ENCODE results near the gene CPLX4. TPM values are rescaled to one million over a fixed set of nuclear protein-coding genes. Genes with fewer than 3 reads are reported as not detected.

Gene CPLX4
- total RNA-seq, 2 experiments from 2014 or later = not detected

- Mint-ChIP-seq H3K27ac (no peak overlapping the region), H3K36me3 (ENCODE audit: low read depth) (peaks cover 87% of the 10 kb centered on the region), H3K9me3 (no peaks in the 10 kb centered on the region), H3K4me3 (no peak overlapping the region), H3K4me1 (ENCODE audit: low read depth) (no peaks in the 10 kb centered on the region), H3K27me3 (no peaks in the 10 kb centered on the region)
- intact Hi-C loops (cut with DNase I, micrococcal nuclease) = no loop called here
- POLR2A ChIA-PET = no interaction called here
- H3K4me3 ChIP-seq (ENCODE audit: low read length) = no peak overlapping the region
- CTCF ChIA-PET = no interaction called here
- DNase-seq = no peak
- no peak for TF ChIP-seq CTCF (IDR thresholded peaks at IDR 0.05)
- H3K4me1 ChIP-seq (ENCODE audit: insufficient read depth, low read length) = no peaks in the 10 kb centered on the region
- no peak for ATAC-seq (ENCODE audit: poor library complexity)
- no peaks in the 10 kb centered on the region for H3K27me3 ChIP-seq (ENCODE audit: control insufficient read depth in 1 of 2, insufficient read depth in 2 of 2, low read length in 2 of 2)
- no peaks in the 10 kb centered on the region for H3K9me3 ChIP-seq (ENCODE audit: control insufficient read depth in 1 of 2, insufficient read depth in 1 of 2, low read length in 2 of 2)
- peaks cover 58% of the 10 kb centered on the region for H3K36me3 ChIP-seq (ENCODE audit: insufficient read depth, low read length)
- H3K27ac ChIP-seq (ENCODE audit: low read depth in 1 of 2, low read length in 2 of 2) = no peak overlapping the region
Measured at GRCh38 chr18:59332986-59333385, 14.5 kb upstream of the CPLX4 start.

- DNase-seq = no peak
- Mint-ChIP-seq H3K36me3 (ENCODE audit: low read depth) (peaks cover 60% of the 10 kb centered on the region), H3K4me3 (no peak overlapping the region), H3K9me3 (no peaks in the 10 kb centered on the region), H3K27me3 (no peaks in the 10 kb centered on the region), H3K27ac (no peak overlapping the region), H3K4me1 (ENCODE audit: low read depth) (no peaks in the 10 kb centered on the region)
- CTCF ChIA-PET = no interaction called here
- intact Hi-C loops (cut with DNase I, micrococcal nuclease) = no loop called here
- no peaks in the 10 kb centered on the region for H3K4me1 ChIP-seq (ENCODE audit: insufficient read depth, low read length)
- no peak overlapping the region for H3K4me3 ChIP-seq (ENCODE audit: low read length)
- H3K36me3 ChIP-seq (ENCODE audit: insufficient read depth, low read length) = peaks cover 44% of the 10 kb centered on the region
- no peak for TF ChIP-seq CTCF (IDR thresholded peaks at IDR 0.05)
- POLR2A ChIA-PET = no interaction called here
- H3K27ac ChIP-seq (ENCODE audit: low read depth in 1 of 2, low read length in 2 of 2) = no peak overlapping the region
- no peaks in the 10 kb centered on the region for H3K27me3 ChIP-seq (ENCODE audit: control insufficient read depth in 1 of 2, insufficient read depth in 2 of 2, low read length in 2 of 2)
- ATAC-seq (ENCODE audit: poor library complexity) = no peak
- no peaks in the 10 kb centered on the region for H3K9me3 ChIP-seq (ENCODE audit: control insufficient read depth in 1 of 2, insufficient read depth in 1 of 2, low read length in 2 of 2)
Measured at GRCh38 chr18:59328683-59329082, 10.2 kb upstream of the CPLX4 start.

- Histone ChIP-seq H3K9me3 (ENCODE audit: control insufficient read depth in 1 of 2, insufficient read depth in 1 of 2, low read length in 2 of 2) (no peaks in the 10 kb centered on the region), H3K4me1 (ENCODE audit: insufficient read depth, low read length) (no peaks in the 10 kb centered on the region), H3K4me3 (ENCODE audit: low read length) (no peak overlapping the region), H3K27ac (ENCODE audit: low read depth in 1 of 2, low read length in 2 of 2) (no peak overlapping the region), H3K36me3 (ENCODE audit: insufficient read depth, low read length) (peaks cover 24% of the 10 kb centered on the region), H3K27me3 (ENCODE audit: control insufficient read depth in 1 of 2, insufficient read depth in 2 of 2, low read length in 2 of 2) (no peaks in the 10 kb centered on the region)
- Mint-ChIP-seq H3K27me3 (peaks cover 2% of the 10 kb centered on the region), H3K4me1 (ENCODE audit: low read depth) (no peaks in the 10 kb centered on the region), H3K27ac (no peak overlapping the region), H3K4me3 (no peak overlapping the region), H3K9me3 (no peaks in the 10 kb centered on the region), H3K36me3 (ENCODE audit: low read depth) (peaks cover 36% of the 10 kb centered on the region)
- POLR2A ChIA-PET = no interaction called here
- intact Hi-C loops (cut with DNase I, micrococcal nuclease) = no loop called here
- ATAC-seq (ENCODE audit: poor library complexity) (no peak), DNase-seq (no peak)
- no peak for TF ChIP-seq CTCF (IDR thresholded peaks at IDR 0.05)
- CTCF ChIA-PET = interaction anchor here (0.6 kb wide), 1 partner anchor 628 kb away, joined by 3 read pairs; no protein-coding TSS in a partner anchor
Measured at GRCh38 chr18:59325965-59326364, 7.5 kb upstream of the CPLX4 start.
